Esophagus muscularis mucosa (tissue), 3 donors: ENCODE results near the gene FTO.

Experiments
- POLR2AphosphoS5 ChIP-seq, 2 donors: sonication (generic); formaldehyde crosslinking; IDR thresholded peaks; one replicate each; pipeline ENCODE4 v1.6.1; 2017; ENCODE audit warnings: antibody characterized with exemption in 2 of 2
- TF ChIP-seq, protein P1 (sequence below), 3 experiments: fragments of 200-600 bp in 2 of 3; fragments of 450-650 bp in 1 of 3; sonication (generic) in 2 of 3; IDR thresholded peaks; one replicate each; pipeline ENCODE4 v1.5.1; 2017 to 2019; ENCODE audit warnings: antibody characterized with exemption in 3 of 3, mild to moderate bottlenecking in 2 of 3, moderate library complexity in 1 of 3

DNA sequence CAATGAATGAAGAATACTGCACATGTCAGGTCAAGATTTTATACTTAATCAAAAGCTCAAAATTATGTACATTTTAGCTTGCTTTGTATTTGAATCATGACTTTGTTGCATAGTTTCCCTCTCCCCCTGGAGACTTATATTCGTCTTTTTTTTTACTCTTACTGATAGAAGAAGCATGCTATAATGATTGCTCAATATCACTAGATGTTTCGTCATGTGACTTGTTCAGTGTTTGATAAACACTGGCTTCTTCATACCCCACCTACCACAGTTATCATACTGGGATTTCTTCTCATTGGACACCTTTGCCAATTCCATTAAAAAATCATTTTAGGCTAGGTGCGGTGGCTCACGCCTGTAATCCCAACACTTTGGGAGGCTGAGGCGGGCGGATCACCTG lies 148.7 kb downstream of the FTO start:
- TF ChIP-seq, protein P1, sequence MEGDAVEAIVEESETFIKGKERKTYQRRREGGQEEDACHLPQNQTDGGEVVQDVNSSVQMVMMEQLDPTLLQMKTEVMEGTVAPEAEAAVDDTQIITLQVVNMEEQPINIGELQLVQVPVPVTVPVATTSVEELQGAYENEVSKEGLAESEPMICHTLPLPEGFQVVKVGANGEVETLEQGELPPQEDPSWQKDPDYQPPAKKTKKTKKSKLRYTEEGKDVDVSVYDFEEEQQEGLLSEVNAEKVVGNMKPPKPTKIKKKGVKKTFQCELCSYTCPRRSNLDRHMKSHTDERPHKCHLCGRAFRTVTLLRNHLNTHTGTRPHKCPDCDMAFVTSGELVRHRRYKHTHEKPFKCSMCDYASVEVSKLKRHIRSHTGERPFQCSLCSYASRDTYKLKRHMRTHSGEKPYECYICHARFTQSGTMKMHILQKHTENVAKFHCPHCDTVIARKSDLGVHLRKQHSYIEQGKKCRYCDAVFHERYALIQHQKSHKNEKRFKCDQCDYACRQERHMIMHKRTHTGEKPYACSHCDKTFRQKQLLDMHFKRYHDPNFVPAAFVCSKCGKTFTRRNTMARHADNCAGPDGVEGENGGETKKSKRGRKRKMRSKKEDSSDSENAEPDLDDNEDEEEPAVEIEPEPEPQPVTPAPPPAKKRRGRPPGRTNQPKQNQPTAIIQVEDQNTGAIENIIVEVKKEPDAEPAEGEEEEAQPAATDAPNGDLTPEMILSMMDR (IDR thresholded peaks at IDR 0.05): no peak
- TF ChIP-seq POLR2AphosphoS5 (IDR thresholded peaks at IDR 0.05): no peak
